Activated CD4-positive, alpha-beta memory T cell treated with anti-CD3 and anti-CD28 coated beads for 36 hours (primary cell): ENCODE data around the gene RAPGEF5. TPM values are rescaled to one million over a fixed set of nuclear protein-coding genes. Genes with fewer than 3 reads are reported as not detected.

Experiments used
- CTCF ChIA-PET: fragments of 350-600 bp; sonication (Branson Sonifier 250); formaldehyde crosslinking; loops from one replicate; lab custom pipeline; 2021; ENCODE audit warnings: antibody characterized with exemption, inconsistent platforms; lab: Charles Lee
- POLR2A ChIA-PET: fragments of 350-600 bp; sonication (Branson Sonifier 250); formaldehyde crosslinking; loops from one replicate; lab custom pipeline; 2021; ENCODE audit warnings: antibody characterized with exemption; lab: Charles Lee
- DNase-seq: peaks from one replicate; pipeline ENCODE4 v3.0.0-alpha.2; 2020
- H3K27ac Mint-ChIP-seq: one replicate; pipeline ENCODE4 v1.8.0; 2021; ENCODE audit warnings: mixed read lengths
- H3K27me3 Mint-ChIP-seq: one replicate; pipeline ENCODE4 v1.8.0; 2021; ENCODE audit warnings: mixed read lengths
- H3K36me3 Mint-ChIP-seq: one replicate; pipeline ENCODE4 v1.8.0; 2021; ENCODE audit warnings: mixed read lengths
- H3K4me1 Mint-ChIP-seq: one replicate; pipeline ENCODE4 v1.8.0; 2021; ENCODE audit warnings: low read depth, mixed read lengths
- H3K4me3 Mint-ChIP-seq: one replicate; pipeline ENCODE4 v1.8.0; 2021; ENCODE audit warnings: mild to moderate bottlenecking, mixed read lengths
- H3K9me3 Mint-ChIP-seq: one replicate; pipeline ENCODE4 v1.8.0; 2021; ENCODE audit warnings: mixed read lengths
- intact Hi-C: fragments of 100-400 bp; cut with micrococcal nuclease; formaldehyde crosslinking; loops from one replicate; pipeline ENCODE4 v1.15.1; 2023
- total RNA-seq, 2 experiments: library from RNA; stranded (reverse); gene quantifications; one replicate each; pipeline ENCODE4 v1.2.3, GENCODE V29; 2021

The RAPGEF5 gene
- total RNA-seq, 2 experiments from 2014 or later: 0.27 to 0.29 TPM

DNA sequence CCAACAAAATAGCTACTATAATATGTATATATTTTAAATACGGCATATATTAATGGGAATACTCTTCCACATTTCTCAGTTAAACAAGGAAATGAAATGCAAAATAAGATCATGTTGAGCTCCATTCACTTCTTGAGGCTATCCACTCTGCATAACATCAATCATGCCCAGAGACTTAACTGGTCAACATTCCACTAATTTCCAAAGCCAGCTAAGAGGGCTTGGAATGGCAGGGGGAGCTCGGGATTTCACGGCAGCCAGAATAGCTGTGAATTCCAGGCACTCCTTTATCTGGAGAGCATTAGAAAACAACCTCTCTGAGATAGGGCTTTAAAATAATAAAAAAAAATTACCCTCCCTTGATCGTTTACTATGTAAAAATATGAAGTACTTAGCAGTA, 216.4 kb downstream of the RAPGEF5 start:
- H3K27me3 Mint-ChIP-seq: peaks cover 6% of the 10 kb centered on the region

DNA sequence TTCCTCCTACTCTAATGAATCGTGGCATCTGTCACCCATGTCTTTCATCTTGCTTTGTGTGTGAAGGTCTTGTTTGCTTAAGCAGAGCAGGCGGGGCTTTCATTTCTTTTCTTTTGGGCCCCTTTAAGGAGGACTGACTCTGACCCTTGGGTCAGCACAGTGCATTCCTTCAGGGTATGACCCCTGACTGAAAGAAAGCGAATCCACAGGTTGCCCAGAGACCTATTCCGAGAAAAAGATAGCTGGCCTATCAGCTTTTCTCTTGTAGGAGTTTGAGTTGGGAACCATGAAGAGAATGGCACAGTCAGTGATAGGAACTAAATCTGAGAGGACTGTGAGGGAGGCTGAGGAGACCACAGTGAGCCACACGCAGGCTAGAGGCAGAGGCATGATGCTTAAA, 218.1 kb downstream of the RAPGEF5 start:
- DNase-seq: no peak
- Mint-ChIP-seq H3K4me3 (no peak overlapping the region), H3K36me3 (no peaks in the 10 kb centered on the region), H3K27ac (no peak overlapping the region), H3K4me1 (no peaks in the 10 kb centered on the region), H3K27me3 (peaks cover 10% of the 10 kb centered on the region), H3K9me3 (no peaks in the 10 kb centered on the region)
- CTCF ChIA-PET: no interaction called here
- intact Hi-C loops: no loop called here
- POLR2A ChIA-PET: no interaction called here

More for the DNA sequence above, 216.4 kb downstream of the RAPGEF5 start:
- no peaks in the 10 kb centered on the region for H3K9me3 Mint-ChIP-seq
- no peak for DNase-seq
- intact Hi-C loops: no loop called here
- no peak overlapping the region for H3K27ac Mint-ChIP-seq
- ChIA-PET CTCF (no interaction called here), POLR2A (no interaction called here)
- no peaks in the 10 kb centered on the region for H3K36me3 Mint-ChIP-seq
- H3K4me3 Mint-ChIP-seq: no peak overlapping the region
- no peaks in the 10 kb centered on the region for H3K4me1 Mint-ChIP-seq

GRCh38 chr7:22138106-22138505, 218.8 kb downstream of the RAPGEF5 start:
- H3K9me3 Mint-ChIP-seq: no peaks in the 10 kb centered on the region
- DNase-seq: no peak
- H3K36me3 Mint-ChIP-seq: no peaks in the 10 kb centered on the region
- peaks cover 4% of the 10 kb centered on the region for H3K27me3 Mint-ChIP-seq
- H3K4me3 Mint-ChIP-seq: no peak overlapping the region
- POLR2A ChIA-PET: no interaction called here
- intact Hi-C loops: no loop called here
- H3K4me1 Mint-ChIP-seq: no peaks in the 10 kb centered on the region
- CTCF ChIA-PET: no interaction called here
- H3K27ac Mint-ChIP-seq: no peak overlapping the region

GRCh38 chr7:22137466-22137865, 219.5 kb downstream of the RAPGEF5 start:
- H3K4me3 Mint-ChIP-seq: no peak overlapping the region
- DNase-seq: no peak
- ChIA-PET CTCF (interaction anchor here (0.7 to 1.5 kb wide), 2 partner anchors 33 to 918 kb away, joined by 3 to 4 read pairs; no protein-coding TSS in a partner anchor), POLR2A (no interaction called here)
- peaks cover 4% of the 10 kb centered on the region for H3K27me3 Mint-ChIP-seq
- H3K27ac Mint-ChIP-seq: no peak overlapping the region
- H3K4me1 Mint-ChIP-seq: no peaks in the 10 kb centered on the region
- intact Hi-C loops: no loop called here
- H3K9me3 Mint-ChIP-seq: no peaks in the 10 kb centered on the region
- no peaks in the 10 kb centered on the region for H3K36me3 Mint-ChIP-seq

DNA sequence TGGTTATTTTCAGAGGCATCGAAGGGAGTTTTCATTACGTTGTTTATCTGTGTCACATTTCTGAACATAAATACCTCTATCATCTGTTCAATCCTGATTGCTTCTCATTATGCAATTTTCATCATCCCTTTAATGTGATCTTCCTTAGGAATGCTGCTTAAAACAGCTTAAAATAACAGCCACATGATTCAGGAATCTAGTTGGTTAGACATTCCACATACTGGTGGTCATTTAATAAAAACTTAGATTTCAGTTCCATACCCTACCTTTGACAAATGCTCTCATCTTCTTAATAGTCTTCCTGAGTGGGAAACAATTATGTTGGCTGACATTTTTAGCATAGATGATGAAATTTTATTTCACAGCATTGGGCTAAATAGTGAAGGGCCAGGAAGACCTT, 219.9 kb downstream of the RAPGEF5 start:
- Mint-ChIP-seq H3K4me3 (no peak overlapping the region), H3K27me3 (peaks cover 4% of the 10 kb centered on the region), H3K9me3 (no peaks in the 10 kb centered on the region), H3K4me1 (no peaks in the 10 kb centered on the region), H3K36me3 (no peaks in the 10 kb centered on the region), H3K27ac (no peak overlapping the region)
- POLR2A ChIA-PET: no interaction called here
- CTCF ChIA-PET: interaction anchor here (0.7 to 1.5 kb wide), 2 partner anchors 33 to 918 kb away, joined by 3 to 4 read pairs; no protein-coding TSS in a partner anchor
- intact Hi-C loops: no loop called here
- no peak for DNase-seq

DNA sequence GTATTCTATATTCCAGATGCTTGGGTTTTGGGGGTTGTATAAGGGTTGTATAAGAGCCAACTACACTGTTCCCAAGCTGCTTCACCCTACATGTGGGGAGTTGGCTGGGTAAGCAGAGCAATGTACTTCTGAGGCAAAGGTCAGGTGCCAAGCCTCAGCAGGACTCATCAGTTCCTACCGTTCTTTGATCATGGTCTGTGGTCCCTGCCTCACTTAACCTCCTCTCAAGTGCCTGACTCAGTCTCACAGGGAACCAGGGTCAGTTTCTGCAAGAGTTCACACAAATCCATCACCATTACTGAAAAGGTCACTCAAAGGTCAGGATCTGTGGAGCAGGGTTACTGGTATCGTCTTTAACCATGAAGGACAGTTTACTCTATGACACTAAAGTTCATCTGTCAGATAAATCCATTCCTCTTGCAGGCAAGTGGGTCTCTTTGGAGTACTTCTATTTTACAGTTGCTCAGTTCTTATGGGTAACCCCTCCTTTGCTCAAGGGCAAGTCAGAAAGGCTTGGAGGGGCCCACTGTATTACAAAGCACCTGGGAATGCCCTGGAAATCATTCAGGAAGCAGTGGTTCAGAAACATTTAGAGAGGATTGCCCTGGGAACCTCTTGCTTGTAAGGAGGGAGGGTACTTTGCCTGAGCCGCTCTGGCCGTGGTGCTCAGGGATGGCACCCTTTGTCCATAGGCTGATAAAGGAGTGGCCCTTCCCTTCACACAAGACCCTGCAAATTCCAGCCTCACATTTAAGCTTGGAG, 227.0 kb downstream of the RAPGEF5 start:
- Mint-ChIP-seq H3K27me3 (peaks cover 18% of the 10 kb centered on the region), H3K27ac (no peak overlapping the region), H3K4me3 (no peak overlapping the region), H3K4me1 (no peaks in the 10 kb centered on the region), H3K36me3 (no peaks in the 10 kb centered on the region), H3K9me3 (no peaks in the 10 kb centered on the region)
- ChIA-PET POLR2A (no interaction called here), CTCF (interaction anchor here (1.6 kb wide), 1 partner anchor 20 kb away, joined by 3 read pairs; no protein-coding TSS in a partner anchor)
- DNase-seq: no peak
- intact Hi-C loops: no loop called here

- Mint-ChIP-seq H3K27me3 (peaks cover 15% of the 10 kb centered on the region), H3K27ac (no peak overlapping the region), H3K4me3 (no peak overlapping the region), H3K36me3 (no peaks in the 10 kb centered on the region), H3K4me1 (no peaks in the 10 kb centered on the region), H3K9me3 (no peaks in the 10 kb centered on the region)
- CTCF ChIA-PET: interaction anchor here (1.6 kb wide), 1 partner anchor 19 kb away, joined by 3 read pairs; no protein-coding TSS in a partner anchor
- intact Hi-C loops: no loop called here
- POLR2A ChIA-PET: no interaction called here
- no peak for DNase-seq
Observed at GRCh38 chr7:22129166-22129565, 227.8 kb downstream of the RAPGEF5 start.

- no peaks in the 10 kb centered on the region for H3K36me3 Mint-ChIP-seq
- no peak overlapping the region for H3K4me3 Mint-ChIP-seq
- no peaks in the 10 kb centered on the region for H3K4me1 Mint-ChIP-seq
- DNase-seq: no peak
- POLR2A ChIA-PET: no interaction called here
- CTCF ChIA-PET: interaction anchor here (0.6 to 1.4 kb wide), 2 partner anchors 18 to 19 kb away, joined by 3 to 6 read pairs; no protein-coding TSS in a partner anchor
- no peaks in the 10 kb centered on the region for H3K9me3 Mint-ChIP-seq
- intact Hi-C loops: no loop called here
- peaks cover 15% of the 10 kb centered on the region for H3K27me3 Mint-ChIP-seq
- H3K27ac Mint-ChIP-seq: no peak overlapping the region
Observed at GRCh38 chr7:22128528-22128920, 228.4 kb downstream of the RAPGEF5 start.

GRCh38 chr7:22127835-22128527, 229.0 kb downstream of the RAPGEF5 start:
- Mint-ChIP-seq H3K4me3 (no peak overlapping the region), H3K9me3 (no peaks in the 10 kb centered on the region), H3K27ac (no peak overlapping the region), H3K4me1 (no peaks in the 10 kb centered on the region), H3K27me3 (peaks cover 15% of the 10 kb centered on the region), H3K36me3 (no peaks in the 10 kb centered on the region)
- ChIA-PET CTCF (interaction anchor here (0.6 to 1.4 kb wide), 2 partner anchors 17 to 18 kb away, joined by 3 to 6 read pairs; no protein-coding TSS in a partner anchor), POLR2A (no interaction called here)
- intact Hi-C loops: no loop called here
- no peak for DNase-seq

GRCh38 chr7:22125436-22125835, 231.5 kb downstream of the RAPGEF5 start:
- H3K4me1 Mint-ChIP-seq: peaks cover 9% of the 10 kb centered on the region
- no peaks in the 10 kb centered on the region for H3K9me3 Mint-ChIP-seq
- ChIA-PET CTCF (interaction anchor here (1.2 kb wide), 1 partner anchor 15 kb away, joined by 5 read pairs; no protein-coding TSS in a partner anchor), POLR2A (no interaction called here)
- intact Hi-C loops: no loop called here
- H3K36me3 Mint-ChIP-seq: no peaks in the 10 kb centered on the region
- no peak overlapping the region for H3K27ac Mint-ChIP-seq
- no peak for DNase-seq
- H3K27me3 Mint-ChIP-seq: peaks cover 14% of the 10 kb centered on the region
- no peak overlapping the region for H3K4me3 Mint-ChIP-seq

DNA sequence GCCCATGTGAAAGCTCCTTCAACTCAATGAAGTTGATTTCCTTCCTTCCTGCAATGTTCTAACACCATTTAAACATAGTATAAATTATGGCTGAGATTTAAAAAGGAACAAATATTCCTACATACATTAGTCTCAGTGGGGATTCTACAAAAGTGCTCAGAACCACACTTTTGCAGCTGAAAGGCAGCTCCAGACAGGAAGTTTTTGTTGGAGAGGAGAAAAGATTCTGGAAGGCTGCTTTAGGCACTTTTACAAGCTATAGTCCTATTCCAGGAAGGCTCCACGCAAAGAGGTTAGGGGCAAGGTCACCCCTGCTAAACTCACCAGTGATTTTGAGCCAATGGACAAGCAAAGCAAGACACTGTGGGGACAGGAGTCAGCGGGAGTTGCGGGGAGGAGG, 232.0 kb downstream of the RAPGEF5 start:
- Mint-ChIP-seq H3K4me3 (no peak overlapping the region), H3K9me3 (no peaks in the 10 kb centered on the region), H3K27me3 (peaks cover 13% of the 10 kb centered on the region), H3K36me3 (no peaks in the 10 kb centered on the region), H3K27ac (no peak overlapping the region), H3K4me1 (peaks cover 9% of the 10 kb centered on the region)
- CTCF ChIA-PET: interaction anchor here (1.2 kb wide), 1 partner anchor 14 kb away, joined by 5 read pairs; no protein-coding TSS in a partner anchor
- intact Hi-C loops: loop anchor here (5.0 kb wide), 1 partner anchor 322 kb away; no protein-coding TSS in a partner anchor
- POLR2A ChIA-PET: no interaction called here
- DNase-seq: no peak

DNA sequence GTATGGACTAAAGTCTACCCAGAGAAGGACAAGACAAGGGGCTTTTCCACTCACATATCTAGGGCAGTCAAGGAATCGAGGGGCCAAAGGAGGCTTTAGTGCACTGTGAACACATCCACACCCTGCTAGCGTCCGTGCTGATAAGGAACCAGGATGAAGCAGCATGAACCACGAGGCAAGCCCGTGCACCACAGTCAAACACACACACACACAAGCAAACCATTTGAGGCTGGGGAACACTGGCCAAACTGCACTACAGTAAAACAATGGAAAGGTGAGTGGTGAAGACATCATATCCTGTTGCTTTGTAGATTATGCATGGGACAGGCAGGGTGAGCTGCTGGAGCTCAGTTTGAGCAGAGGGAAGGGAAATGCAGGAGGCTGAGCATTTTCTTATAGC, 233.8 kb downstream of the RAPGEF5 start:
- DNase-seq: no peak
- no peaks in the 10 kb centered on the region for H3K36me3 Mint-ChIP-seq
- intact Hi-C loops: loop anchor here (5.0 kb wide), 1 partner anchor 324 kb away; no protein-coding TSS in a partner anchor
- CTCF ChIA-PET: no interaction called here
- H3K4me1 Mint-ChIP-seq: peaks cover 9% of the 10 kb centered on the region
- peaks cover 5% of the 10 kb centered on the region for H3K27me3 Mint-ChIP-seq
- no peaks in the 10 kb centered on the region for H3K9me3 Mint-ChIP-seq
- POLR2A ChIA-PET: no interaction called here
- H3K4me3 Mint-ChIP-seq: no peak overlapping the region
- H3K27ac Mint-ChIP-seq: no peak overlapping the region
